Fibroblast of pulmonary artery (primary cell): Measurements from ENCODE around the gene SYT1.

ENCODE experiments used
- DNase-seq: peaks from one replicate; pipeline ENCODE4 v3.0.0-alpha.2; 2010; ENCODE audit warnings: low read depth
- H3K4me3 ChIP-seq: replicated peaks from 2 replicates; pipeline ENCODE4 v1.5.1; 2011; ENCODE audit warnings: low read depth, mild to moderate bottlenecking, control low read depth, low read length, moderate library complexity
- CTCF ChIP-seq: IDR thresholded peaks from 2 replicates; pipeline ENCODE4 v1.5.1; 2011; ENCODE audit warnings: mild to moderate bottlenecking, control low read depth, low read length, inconsistent platforms; ENCODE audit errors: missing control alignments

The SYT1 gene

GRCh38 chr12:79414252-79414651, 549.7 kb downstream of the SYT1 start:
- no peak overlapping the region for H3K4me3 ChIP-seq
- no peak for DNase-seq
- no peak for TF ChIP-seq CTCF

- TF ChIP-seq CTCF, result no peak
- no peak overlapping the region for H3K4me3 ChIP-seq
- DNase-seq, result no peak
Observed at GRCh38 chr12:79415321-79415720, 550.7 kb downstream of the SYT1 start.

GRCh38 chr12:79415746-79416435, 551.3 kb downstream of the SYT1 start:
- TF ChIP-seq CTCF, result no peak
- DNase-seq, result peak; percentile 40
- H3K4me3 ChIP-seq, result no peak overlapping the region

GRCh38 chr12:79420146-79420618, 555.6 kb downstream of the SYT1 start:
- DNase-seq, result peak; percentile 90
- TF ChIP-seq CTCF, result peak; percentile 65
- H3K4me3 ChIP-seq, result no peak overlapping the region

GRCh38 chr12:79421236-79421740, 556.7 kb downstream of the SYT1 start:
- TF ChIP-seq CTCF, result no peak
- no peak for DNase-seq
- no peak overlapping the region for H3K4me3 ChIP-seq

GRCh38 chr12:79422060-79422812, 557.7 kb downstream of the SYT1 start:
- H3K4me3 ChIP-seq, result no peak overlapping the region
- no peak for TF ChIP-seq CTCF
- DNase-seq, result no peak
